HG03135 (cell line): Measurements from ENCODE around the gene CAPNS1.
"Not testable (repeated sequence)": the region's sequence is repeated elsewhere in the genome, so short reads cannot be mapped to it uniquely, and the experiment has no call there.

Experiments used
- ATAC-seq: cut with Tn5 transposase; IDR thresholded peaks from one replicate; pipeline ENCODE4 v1.9.1; 2021; ENCODE audit warnings: mild to moderate bottlenecking, moderate library complexity; ENCODE audit not compliant: unreplicated experiment

Gene CAPNS1

GRCh38 chr19:36149673-36150406 is 10.0 kb downstream of the CAPNS1 start:
- ATAC-seq, result no peak

- ATAC-seq, result no peak
Measured at GRCh38 chr19:36150586-36150985, 10.7 kb downstream of the CAPNS1 start.

GRCh38 chr19:36151144-36152018 is 11.5 kb downstream of the CAPNS1 start:
- ATAC-seq, result no peak

- no peak for ATAC-seq
Measured at GRCh38 chr19:36152019-36152351, 12.1 kb downstream of the CAPNS1 start.

GRCh38 chr19:36152352-36153091 is 12.7 kb downstream of the CAPNS1 start, which contains the start of gene COX7A1:
COX7A1 (minus strand) TSS chr19:36152447; CDS start chr19:36152407, 40 bp downstream.
- no peak for ATAC-seq

GRCh38 chr19:36153126-36153525 is 13.3 kb downstream of the CAPNS1 start:
- no peak for ATAC-seq

- ATAC-seq, result no peak
Measured at GRCh38 chr19:36160821-36161596, 21.1 kb downstream of the CAPNS1 start.

GRCh38 chr19:36163813-36164212 is 23.9 kb downstream of the CAPNS1 start:
- no peak for ATAC-seq

GRCh38 chr19:36169084-36169760 is 29.4 kb downstream of the CAPNS1 start:
- ATAC-seq, result no peak

GRCh38 chr19:36172852-36173251 is 33.0 kb downstream of the CAPNS1 start:
- ATAC-seq, result no peak

- not testable (repeated sequence) for ATAC-seq
Measured at GRCh38 chr19:36173846-36174245, 34.0 kb downstream of the CAPNS1 start.

GRCh38 chr19:36179077-36179476 is 39.2 kb downstream of the CAPNS1 start:
- not testable (repeated sequence) for ATAC-seq

- no peak for ATAC-seq
Measured at GRCh38 chr19:36182612-36183244, 42.9 kb downstream of the CAPNS1 start.

GRCh38 chr19:36183245-36183628 is 43.4 kb downstream of the CAPNS1 start:
- ATAC-seq, result no peak

GRCh38 chr19:36186722-36187121 is 46.9 kb downstream of the CAPNS1 start:
- ATAC-seq, result not testable (repeated sequence)

GRCh38 chr19:36196249-36196648 is 56.4 kb downstream of the CAPNS1 start:
- ATAC-seq, result no peak

- no peak for ATAC-seq
Measured at GRCh38 chr19:36198119-36198518, 58.3 kb downstream of the CAPNS1 start.
